Breast epithelium (tissue), 4 donors: ENCODE measurements around the gene NOB1. TPM values are rescaled to one million over a fixed set of nuclear protein-coding genes. Genes with fewer than 3 reads are reported as not detected.

Experiments used
- DNase-seq, 2 donors: peaks; one replicate each; pipeline ENCODE4 v3.0.0-alpha.2; 2019; ENCODE audit warnings: low spot score in 2 of 2
- H3K27ac ChIP-seq, 2 donors: fragments of 200-600 bp; sonication (generic) in 1 of 2; one replicate each; pipeline ENCODE4 v1.5.1; 2016 to 2019; ENCODE audit warnings: mild to moderate bottlenecking in 1 of 2
- H3K27me3 ChIP-seq, 2 donors: fragments of 200-600 bp; sonication (generic) in 1 of 2; one replicate each; pipeline versions ENCODE4 v1.5.1 to v1.6.0; 2017 to 2019; ENCODE audit warnings: control low read depth in 1 of 2, mild to moderate bottlenecking in 1 of 2
- H3K36me3 ChIP-seq: fragments of 200-600 bp; one replicate; pipeline ENCODE4 v1.5.1; 2019
- H3K4me1 ChIP-seq, 2 donors: fragments of 200-600 bp; sonication (generic); one replicate each; pipeline ENCODE4 v1.5.1; 2016 to 2019; ENCODE audit warnings: control low read depth in 1 of 2
- H3K4me3 ChIP-seq, 3 donors: fragments of 200-600 bp; sonication (generic); 1 replicate in 2 of 3; 2 replicates in 1 of 3; pipeline ENCODE4 v1.5.1; 2016 to 2019; ENCODE audit warnings: mild to moderate bottlenecking in 3 of 3, moderate library complexity in 2 of 3
- H3K9me3 ChIP-seq, 2 donors: fragments of 200-600 bp; sonication (generic) in 1 of 2; one replicate each; pipeline ENCODE4 v1.5.1; 2016 to 2019; ENCODE audit warnings: control low read depth in 1 of 2
- CTCF ChIP-seq, 3 donors: fragments of 450-650 bp; IDR thresholded peaks; one replicate each; pipeline ENCODE4 v1.5.1; 2016 to 2017; ENCODE audit warnings: antibody characterized with exemption in 3 of 3, mild to moderate bottlenecking in 3 of 3, moderate library complexity in 3 of 3
- POLR2A ChIP-seq: fragments of 450-650 bp; IDR thresholded peaks from one replicate; pipeline ENCODE4 v1.6.1; 2016; ENCODE audit warnings: antibody characterized with exemption, mild to moderate bottlenecking, moderate library complexity
- POLR2AphosphoS5 ChIP-seq, 3 donors: sonication (generic); formaldehyde crosslinking; IDR thresholded peaks; one replicate each; pipeline ENCODE4 v1.6.1; 2017; ENCODE audit warnings: antibody characterized with exemption in 3 of 3
- intact Hi-C: fragments of 100-400 bp; cut with DNase I; formaldehyde crosslinking; loops from one replicate; pipeline ENCODE4 v1.15.1; 2023; ENCODE audit warnings: low total_unique reads
- total RNA-seq, 3 donors: library from RNA; depleted of rRNA; stranded (reverse); fragments of >200 nt; gene quantifications; one replicate each; pipeline ENCODE4 v1.1.0, GENCODE V29; 2016

Gene NOB1
- total RNA-seq, 3 donors from 2014 or later: 41.6 to 45.8 (median 41.8) TPM

GRCh38 chr16:69771651-69771967 lies 16.9 kb upstream of the NOB1 start:
- H3K36me3 ChIP-seq: no peaks in the 10 kb centered on the region
- no peaks in the 10 kb centered on the region for H3K9me3 ChIP-seq
- no peaks in the 10 kb centered on the region for H3K4me1 ChIP-seq
- H3K27me3 ChIP-seq: no peaks in the 10 kb centered on the region
- TF ChIP-seq POLR2AphosphoS5 (IDR thresholded peaks at IDR 0.05) (no peak), POLR2A (no peak), CTCF (IDR thresholded peaks at IDR 0.05) (no peak)
- no peak overlapping the region for H3K27ac ChIP-seq
- intact Hi-C loops: no loop called here
- no peak overlapping the region for H3K4me3 ChIP-seq
- DNase-seq: no peak

- no peak for DNase-seq
- no peaks in the 10 kb centered on the region for H3K36me3 ChIP-seq
- H3K27ac ChIP-seq: no peak overlapping the region
- TF ChIP-seq POLR2AphosphoS5 (IDR thresholded peaks at IDR 0.05): no peak
- TF ChIP-seq CTCF (IDR thresholded peaks at IDR 0.05): no peak
- no peak for TF ChIP-seq POLR2A
- no peak overlapping the region for H3K4me3 ChIP-seq
- H3K4me1 ChIP-seq: no peaks in the 10 kb centered on the region
- H3K9me3 ChIP-seq: no peaks in the 10 kb centered on the region
- H3K27me3 ChIP-seq: no peaks in the 10 kb centered on the region
- intact Hi-C loops: no loop called here
Observed at GRCh38 chr16:69769404-69769803, 14.7 kb upstream of the NOB1 start.

GRCh38 chr16:69768666-69769065 lies 13.9 kb upstream of the NOB1 start:
- H3K4me3 ChIP-seq: no peak overlapping the region
- TF ChIP-seq CTCF (IDR thresholded peaks at IDR 0.05) (no peak), POLR2AphosphoS5 (IDR thresholded peaks at IDR 0.05) (no peak), POLR2A (no peak)
- H3K36me3 ChIP-seq: no peaks in the 10 kb centered on the region
- no peaks in the 10 kb centered on the region for H3K9me3 ChIP-seq
- intact Hi-C loops: no loop called here
- no peaks in the 10 kb centered on the region for H3K27me3 ChIP-seq
- no peaks in the 10 kb centered on the region for H3K4me1 ChIP-seq
- DNase-seq: no peak
- H3K27ac ChIP-seq: no peak overlapping the region

- no peak overlapping the region for H3K4me3 ChIP-seq
- no peak overlapping the region for H3K27ac ChIP-seq
- no peaks in the 10 kb centered on the region for H3K36me3 ChIP-seq
- no peak for DNase-seq
- intact Hi-C loops: no loop called here
- H3K4me1 ChIP-seq: no peaks in the 10 kb centered on the region
- H3K9me3 ChIP-seq: no peaks in the 10 kb centered on the region
- no peaks in the 10 kb centered on the region for H3K27me3 ChIP-seq
- TF ChIP-seq POLR2A (no peak), CTCF (IDR thresholded peaks at IDR 0.05) (no peak), POLR2AphosphoS5 (IDR thresholded peaks at IDR 0.05) (no peak)
Observed at GRCh38 chr16:69767459-69768229, 12.9 kb upstream of the NOB1 start.

- Histone ChIP-seq H3K4me1 (peaks cover 0 to 5% of the 10 kb centered on the region in 2 donors), H3K4me3 (peak overlapping the region in 2 of 3 donors; percentile 91 to 95), H3K27me3 (no peaks in the 10 kb centered on the region), H3K27ac (peak overlapping the region in 1 of 2 donors; percentile 93), H3K36me3 (no peaks in the 10 kb centered on the region), H3K9me3 (no peaks in the 10 kb centered on the region)
- TF ChIP-seq CTCF (IDR thresholded peaks at IDR 0.05) (no peak), POLR2AphosphoS5 (IDR thresholded peaks at IDR 0.05) (no peak), POLR2A (no peak)
- no peak for DNase-seq
- intact Hi-C loops: no loop called here
Observed at GRCh38 chr16:69763599-69763942, 8.8 kb upstream of the NOB1 start.
